Activated CD8-positive, alpha-beta T cell treated with anti-CD3 and anti-CD28 coated beads for 36 hours (primary cell): ENCODE measurements around the gene LCE4A. TPM values are rescaled to one million over a fixed set of nuclear protein-coding genes. Genes with fewer than 3 reads are reported as not detected.

Experiments
- ATAC-seq: fragments of 200-7000 bp; cut with Tn5 transposase; one replicate; pipeline ENCODE4 v1.10.0; 2021; ENCODE audit warnings: mild to moderate bottlenecking, moderate library complexity
- CTCF ChIA-PET: fragments of 350-600 bp; sonication (Branson Sonifier 250); formaldehyde crosslinking; loops from one replicate; lab custom pipeline; 2021; ENCODE audit warnings: antibody characterized with exemption; lab: Charles Lee
- POLR2A ChIA-PET: fragments of 350-600 bp; sonication (Branson Sonifier 250); formaldehyde crosslinking; loops from one replicate; lab custom pipeline; 2021; ENCODE audit warnings: antibody characterized with exemption; lab: Charles Lee
- DNase-seq: peaks from one replicate; pipeline ENCODE4 v3.0.0-alpha.2; 2020
- H3K27ac Mint-ChIP-seq: one replicate; pipeline ENCODE4 v1.8.0; 2021; ENCODE audit warnings: mild to moderate bottlenecking, mixed read lengths
- H3K27me3 Mint-ChIP-seq: one replicate; pipeline ENCODE4 v1.8.0; 2021; ENCODE audit warnings: mixed read lengths
- H3K36me3 Mint-ChIP-seq: one replicate; pipeline ENCODE4 v1.8.0; 2021; ENCODE audit warnings: low read depth, mixed read lengths
- H3K4me1 Mint-ChIP-seq: one replicate; pipeline ENCODE4 v1.8.0; 2021; ENCODE audit warnings: low read depth, mixed read lengths
- H3K4me3 Mint-ChIP-seq: one replicate; pipeline ENCODE4 v1.8.0; 2021; ENCODE audit warnings: mild to moderate bottlenecking, moderate library complexity, mixed read lengths
- H3K9me3 Mint-ChIP-seq: one replicate; pipeline ENCODE4 v1.8.0; 2021; ENCODE audit warnings: mixed read lengths
- intact Hi-C: fragments of 100-400 bp; cut with micrococcal nuclease; formaldehyde crosslinking; loops from one replicate; pipeline ENCODE4 v1.10.0; 2022
- total RNA-seq, 2 experiments: library from RNA; stranded (reverse); gene quantifications; one replicate each; pipeline ENCODE4 v1.2.3, GENCODE V29; 2021
- TF ChIP-seq, protein P1 (sequence below): fragments of 200-600 bp; IDR thresholded peaks from one replicate; pipeline ENCODE4 v1.8.0; 2022; ENCODE audit warnings: antibody characterized with exemption, mild to moderate bottlenecking

LCE4A gene
- total RNA-seq, 2 experiments from 2014 or later, result not detected

DNA sequence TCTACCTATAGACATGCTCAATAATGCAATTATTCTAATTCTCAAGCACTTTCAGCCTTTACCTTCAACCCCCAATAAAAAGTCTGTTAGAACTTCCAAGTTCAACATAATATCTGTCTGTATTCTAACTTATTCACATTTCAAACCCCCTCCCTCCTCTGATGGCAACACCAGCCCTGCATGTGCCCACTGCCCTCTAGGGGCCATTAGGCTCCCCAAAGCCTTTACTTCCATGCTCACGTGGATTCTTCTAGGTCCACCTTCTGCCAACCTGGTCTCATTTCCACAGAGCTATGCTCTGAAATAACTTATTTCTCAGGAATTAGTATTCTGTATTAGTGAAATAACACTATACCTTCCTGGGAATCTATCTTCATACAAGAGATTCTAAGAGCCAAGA is 27.7 kb downstream of the LCE4A start:
- Mint-ChIP-seq H3K4me3 (no peak overlapping the region), H3K27ac (no peak overlapping the region), H3K9me3 (no peaks in the 10 kb centered on the region), H3K4me1 (no peaks in the 10 kb centered on the region), H3K36me3 (no peaks in the 10 kb centered on the region), H3K27me3 (peaks cover 15% of the 10 kb centered on the region)
- POLR2A ChIA-PET, result no interaction called here
- DNase-seq (no peak), ATAC-seq (no peak)
- intact Hi-C loops, result no loop called here
- TF ChIP-seq, protein P1, sequence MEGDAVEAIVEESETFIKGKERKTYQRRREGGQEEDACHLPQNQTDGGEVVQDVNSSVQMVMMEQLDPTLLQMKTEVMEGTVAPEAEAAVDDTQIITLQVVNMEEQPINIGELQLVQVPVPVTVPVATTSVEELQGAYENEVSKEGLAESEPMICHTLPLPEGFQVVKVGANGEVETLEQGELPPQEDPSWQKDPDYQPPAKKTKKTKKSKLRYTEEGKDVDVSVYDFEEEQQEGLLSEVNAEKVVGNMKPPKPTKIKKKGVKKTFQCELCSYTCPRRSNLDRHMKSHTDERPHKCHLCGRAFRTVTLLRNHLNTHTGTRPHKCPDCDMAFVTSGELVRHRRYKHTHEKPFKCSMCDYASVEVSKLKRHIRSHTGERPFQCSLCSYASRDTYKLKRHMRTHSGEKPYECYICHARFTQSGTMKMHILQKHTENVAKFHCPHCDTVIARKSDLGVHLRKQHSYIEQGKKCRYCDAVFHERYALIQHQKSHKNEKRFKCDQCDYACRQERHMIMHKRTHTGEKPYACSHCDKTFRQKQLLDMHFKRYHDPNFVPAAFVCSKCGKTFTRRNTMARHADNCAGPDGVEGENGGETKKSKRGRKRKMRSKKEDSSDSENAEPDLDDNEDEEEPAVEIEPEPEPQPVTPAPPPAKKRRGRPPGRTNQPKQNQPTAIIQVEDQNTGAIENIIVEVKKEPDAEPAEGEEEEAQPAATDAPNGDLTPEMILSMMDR, result no peak
- CTCF ChIA-PET, result no interaction called here

DNA sequence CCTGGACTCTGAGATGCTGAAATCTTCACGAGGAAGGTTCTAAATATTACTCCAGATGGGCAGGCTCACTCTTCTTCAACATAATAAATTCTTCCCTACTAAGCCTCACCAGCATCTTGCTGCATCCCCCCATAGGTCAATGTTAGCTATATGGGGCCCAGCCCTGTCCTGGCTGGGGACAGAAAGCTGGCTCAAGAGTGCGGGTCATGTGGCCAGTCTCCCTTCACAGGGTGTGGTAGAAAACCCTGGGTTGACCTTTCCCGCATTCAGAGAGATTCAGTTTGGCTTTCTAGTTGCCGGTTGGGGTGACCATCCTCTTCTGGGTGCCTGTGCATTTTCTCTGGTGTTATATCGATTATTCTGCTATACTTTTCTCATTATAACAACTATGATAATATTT is 30.0 kb downstream of the LCE4A start:
- DNase-seq (no peak), ATAC-seq (no peak)
- Mint-ChIP-seq H3K27me3 (peaks cover 14% of the 10 kb centered on the region), H3K4me1 (no peaks in the 10 kb centered on the region), H3K9me3 (no peaks in the 10 kb centered on the region), H3K4me3 (no peak overlapping the region), H3K36me3 (no peaks in the 10 kb centered on the region), H3K27ac (no peak overlapping the region)
- TF ChIP-seq, protein P1, result no peak
- ChIA-PET CTCF (no interaction called here), POLR2A (no interaction called here)
- intact Hi-C loops, result no loop called here

DNA sequence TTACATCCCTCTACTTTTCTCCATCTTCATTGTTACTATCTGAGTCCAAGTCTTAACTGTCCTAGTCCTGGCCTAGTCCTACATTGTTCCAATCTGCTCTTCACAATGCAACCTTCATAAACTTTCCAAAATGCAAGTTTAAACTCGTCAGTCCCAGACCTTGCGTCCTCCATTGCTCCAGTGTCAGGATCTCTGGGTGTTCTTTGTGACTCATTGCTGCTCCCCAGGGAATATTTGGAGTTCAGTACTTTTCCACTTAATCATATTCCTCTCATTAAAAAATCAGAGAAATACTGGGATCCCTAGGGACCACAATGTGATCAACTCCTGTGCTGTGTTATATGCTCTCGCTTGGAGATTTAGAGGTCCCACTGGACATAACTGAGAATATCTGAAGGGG is 31.9 kb downstream of the LCE4A start:
- no peaks in the 10 kb centered on the region for H3K9me3 Mint-ChIP-seq
- no peak overlapping the region for H3K4me3 Mint-ChIP-seq
- CTCF ChIA-PET, result no interaction called here
- POLR2A ChIA-PET, result no interaction called here
- DNase-seq, result no peak
- no peaks in the 10 kb centered on the region for H3K36me3 Mint-ChIP-seq
- ATAC-seq, result no peak
- no peak overlapping the region for H3K27ac Mint-ChIP-seq
- H3K27me3 Mint-ChIP-seq, result peaks cover 15% of the 10 kb centered on the region
- intact Hi-C loops, result no loop called here
- no peaks in the 10 kb centered on the region for H3K4me1 Mint-ChIP-seq
- TF ChIP-seq, protein P1, result no peak

DNA sequence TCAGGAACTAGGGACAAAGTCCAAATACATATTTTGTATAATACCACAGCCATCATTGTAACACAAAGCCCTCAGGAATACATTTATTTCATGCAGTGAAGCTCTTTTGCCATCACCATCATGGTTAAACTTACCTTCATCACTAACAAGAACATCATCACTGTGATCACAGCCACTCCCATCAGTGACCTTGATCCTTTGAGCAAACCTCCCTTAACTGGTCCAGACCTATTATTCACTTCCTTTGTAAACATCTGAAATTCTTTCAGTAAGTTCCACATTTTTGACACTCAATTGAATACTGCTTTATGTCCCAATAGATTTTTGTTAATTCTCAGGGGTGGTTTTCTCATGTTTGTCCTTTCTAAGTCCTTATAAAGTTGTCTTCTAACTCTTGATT is 33.7 kb downstream of the LCE4A start:
- Mint-ChIP-seq H3K27ac (no peak overlapping the region), H3K9me3 (no peaks in the 10 kb centered on the region), H3K4me1 (no peaks in the 10 kb centered on the region), H3K27me3 (peaks cover 14% of the 10 kb centered on the region), H3K36me3 (no peaks in the 10 kb centered on the region), H3K4me3 (no peak overlapping the region)
- CTCF ChIA-PET, result no interaction called here
- DNase-seq, result no peak
- no peak for ATAC-seq
- intact Hi-C loops, result no loop called here
- POLR2A ChIA-PET, result no interaction called here
- TF ChIP-seq, protein P1, result no peak

DNA sequence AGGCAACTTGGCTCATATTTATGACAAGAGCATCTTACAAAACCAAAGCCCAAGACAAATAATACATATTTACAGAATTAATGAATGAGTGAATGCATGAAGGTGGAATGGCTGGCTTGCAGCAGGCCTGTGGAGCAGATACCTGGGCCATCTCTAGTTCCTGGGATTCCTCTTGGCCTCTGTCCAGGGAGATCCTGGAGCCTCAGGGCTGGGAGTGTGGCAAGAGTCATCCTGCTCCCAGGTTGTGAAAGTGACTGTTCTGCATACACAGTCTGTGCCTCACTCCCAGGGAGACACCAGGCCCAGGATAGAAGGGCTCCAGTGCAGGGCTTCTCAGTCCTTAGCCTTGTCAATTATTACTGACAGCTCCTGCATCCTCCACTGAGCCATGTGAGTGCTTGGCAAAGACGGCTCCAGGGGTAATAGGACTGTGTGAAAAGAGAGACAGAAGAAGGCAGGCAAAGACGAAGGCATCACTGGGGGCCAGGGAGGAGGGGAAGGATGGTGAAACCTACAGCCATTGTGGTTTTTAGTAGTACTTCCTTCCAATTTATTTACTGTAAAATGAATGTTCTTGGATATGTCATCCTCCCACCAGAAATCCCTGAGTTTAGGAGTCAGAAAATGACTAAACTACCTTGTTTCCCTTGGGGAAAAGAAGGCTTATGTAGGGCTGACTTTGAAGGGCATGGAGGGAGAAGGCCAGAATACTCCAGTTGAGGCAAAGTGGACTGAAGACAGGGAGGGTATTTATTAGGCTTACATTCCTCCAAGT is 35.6 kb downstream of the LCE4A start:
- TF ChIP-seq, protein P1, result no peak

More for the DNA sequence above, 35.6 kb downstream of the LCE4A start:
- Mint-ChIP-seq H3K4me3 (no peak overlapping the region), H3K36me3 (no peaks in the 10 kb centered on the region), H3K4me1 (no peaks in the 10 kb centered on the region), H3K27me3 (peaks cover 12% of the 10 kb centered on the region), H3K9me3 (no peaks in the 10 kb centered on the region), H3K27ac (no peak overlapping the region)
- no peak for DNase-seq
- no peak for ATAC-seq
- intact Hi-C loops, result no loop called here
- ChIA-PET POLR2A (no interaction called here), CTCF (no interaction called here)
